Liver (tissue), 9 donors: Measurements from ENCODE around the gene PIMREG. TPM values are rescaled to one million over a fixed set of nuclear protein-coding genes. Genes with fewer than 3 reads are reported as not detected.

Source experiments
- DNase-seq: peaks from one replicate; pipeline ENCODE4 v3.0.0-alpha.2; 2017; ENCODE audit warnings: low spot score
- H3K27ac ChIP-seq, 2 donors: one replicate each; pipeline ENCODE4 v1.7.0; 2013; ENCODE audit warnings: inconsistent platforms in 2 of 2, low read length in 2 of 2, control low read depth in 1 of 2, low read depth in 1 of 2, mild to moderate bottlenecking in 1 of 2
- H3K27me3 ChIP-seq, 4 donors: one replicate each; pipeline versions ENCODE4 v1.6.1 to v1.7.0; 2013; ENCODE audit warnings: low read length in 3 of 4, inconsistent platforms in 1 of 4, mild to moderate bottlenecking in 1 of 4, moderate library complexity in 1 of 4; ENCODE audit not compliant: control insufficient read depth in 4 of 4, insufficient read depth in 4 of 4
- H3K36me3 ChIP-seq, 4 donors: one replicate each; pipeline versions ENCODE4 v1.6.1 to v1.7.0; 2013; ENCODE audit warnings: low read length in 3 of 4, mild to moderate bottlenecking in 3 of 4, low read depth in 1 of 4, moderate library complexity in 1 of 4; ENCODE audit not compliant: control insufficient read depth in 4 of 4, insufficient read depth in 3 of 4
- H3K4me1 ChIP-seq, 4 donors: one replicate each; pipeline versions ENCODE4 v1.6.1 to v1.7.0; 2013; ENCODE audit warnings: low read length in 3 of 4, mild to moderate bottlenecking in 3 of 4, moderate library complexity in 1 of 4; ENCODE audit not compliant: control insufficient read depth in 4 of 4, insufficient read depth in 4 of 4
- H3K4me3 ChIP-seq, 3 donors: one replicate each; pipeline versions ENCODE4 v1.6.1 to v1.7.0; 2013; ENCODE audit warnings: low read length in 3 of 3, control low read depth in 1 of 3, low read depth in 1 of 3, mild to moderate bottlenecking in 1 of 3
- H3K9ac ChIP-seq, 2 donors: one replicate each; pipeline ENCODE4 v1.7.0; 2013; ENCODE audit warnings: low read length in 2 of 2, mild to moderate bottlenecking in 2 of 2, moderate library complexity in 2 of 2, control low read depth in 1 of 2, low read depth in 1 of 2
- H3K9me3 ChIP-seq, 4 donors: one replicate each; pipeline versions ENCODE4 v1.6.1 to v1.7.0; 2013; ENCODE audit warnings: low read length in 3 of 4; ENCODE audit not compliant: control insufficient read depth in 4 of 4
- EGR1 ChIP-seq, 2 donors: IDR thresholded peaks; 2 replicates each; pipeline ENCODE4 v1.6.1; 2016 to 2018; ENCODE audit warnings: antibody characterized with exemption in 2 of 2, low read depth in 2 of 2
- FOXA1 ChIP-seq: IDR thresholded peaks from 2 replicates; pipeline ENCODE4 v1.6.1; 2016; ENCODE audit warnings: antibody characterized with exemption
- FOXA2 ChIP-seq: IDR thresholded peaks from 2 replicates; pipeline ENCODE4 v1.6.1; 2016; ENCODE audit warnings: antibody characterized with exemption
- GABPA ChIP-seq, 2 donors: IDR thresholded peaks in 1 of 2; conservative IDR thresholded peaks in 1 of 2; 2 replicates each; pipeline ENCODE4 v1.6.1; 2016; ENCODE audit warnings: antibody characterized with exemption in 2 of 2, mild to moderate bottlenecking in 1 of 2, moderate library complexity in 1 of 2
- HNF4A ChIP-seq, 2 donors: conservative IDR thresholded peaks; 2 replicates each; pipeline ENCODE4 v1.6.1; 2016; ENCODE audit warnings: antibody characterized with exemption in 2 of 2, mild to moderate bottlenecking in 2 of 2
- HNF4G ChIP-seq: IDR thresholded peaks from 2 replicates; pipeline ENCODE4 v1.6.1; 2016; ENCODE audit warnings: antibody characterized with exemption
- JUND ChIP-seq, 2 donors: IDR thresholded peaks; 2 replicates each; pipeline ENCODE4 v1.6.1; 2016; ENCODE audit warnings: antibody characterized with exemption in 2 of 2
- NR2F2 ChIP-seq: IDR thresholded peaks from 2 replicates; pipeline ENCODE4 v1.6.1; 2016; ENCODE audit warnings: antibody characterized with exemption
- RAD21 ChIP-seq, 2 donors: IDR thresholded peaks; 2 replicates each; pipeline ENCODE4 v1.6.1; 2016; ENCODE audit warnings: antibody characterized with exemption in 2 of 2, mild to moderate bottlenecking in 2 of 2
- RXRA ChIP-seq, 2 donors: IDR thresholded peaks; 2 replicates each; pipeline ENCODE4 v1.6.1; 2017 to 2018; ENCODE audit warnings: antibody characterized with exemption in 2 of 2, mild to moderate bottlenecking in 1 of 2
- SP1 ChIP-seq: IDR thresholded peaks from 2 replicates; pipeline ENCODE4 v1.6.1; 2018; ENCODE audit warnings: antibody characterized with exemption, mild to moderate bottlenecking
- TAF1 ChIP-seq: conservative IDR thresholded peaks from 2 replicates; pipeline ENCODE4 v1.6.1; 2016; ENCODE audit warnings: antibody characterized with exemption, mild to moderate bottlenecking
- YY1 ChIP-seq: IDR thresholded peaks from 2 replicates; pipeline ENCODE4 v1.6.1; 2016; ENCODE audit warnings: antibody characterized with exemption, mild to moderate bottlenecking
- WGBS: extraction: QIAGEN DNeasy Blood & Tissue Kit; methylation state at CpG from one replicate; pipeline ENCODE4 v1.1.7; 2013; 5-methylcytosine and 5-hydroxymethylcytosine counted together
- polyA plus RNA-seq, 2 donors: library from polyadenylated mRNA; stranded (reverse) in 1 of 2; unstranded in 1 of 2; fragments of 200-250 nt in 1 of 2; fragments of >200 nt in 1 of 2; fragmentation: Nextera tagmentation in 1 of 2; extraction: Ambion mirVana in 1 of 2; gene quantifications; one replicate each; pipeline versions ENCODE4 v1.2.1 to v1.2.3, GENCODE V29; 2013 to 2015
- total RNA-seq, 2 donors: library from RNA; depleted of rRNA; stranded (reverse); fragments of >200 nt; gene quantifications; one replicate each; pipeline ENCODE4 v1.2.3, GENCODE V29; 2014
- TF ChIP-seq, protein P1 (sequence below): IDR thresholded peaks from 2 replicates; pipeline ENCODE4 v1.6.1; 2016; ENCODE audit warnings: antibody characterized with exemption
- TF ChIP-seq, protein P2 (sequence below): IDR thresholded peaks from 2 replicates; pipeline ENCODE4 v1.6.1; 2016; ENCODE audit warnings: antibody characterized with exemption
- TF ChIP-seq, protein P3 (sequence below): fragments of 150-350 bp; IDR thresholded peaks from 2 replicates; pipeline ENCODE4 v1.5.1; 2017; ENCODE audit warnings: improper control_type of control experiment, low read depth, low read length; ENCODE audit not compliant: missing input control
- TF ChIP-seq, protein P4 (sequence below): IDR thresholded peaks from 2 replicates; pipeline ENCODE4 v1.6.1; 2016; ENCODE audit warnings: antibody characterized with exemption
- donor health status: healthy.
- donor health status: healthy.
- donor health status: healthy.
- donor health status: healthy.
- donor health status: healthy.

Gene PIMREG
- total and polyA plus RNA-seq, 4 donors = 0.10 to 5.2 (median 0.75) TPM; not detected in 1

DNA sequence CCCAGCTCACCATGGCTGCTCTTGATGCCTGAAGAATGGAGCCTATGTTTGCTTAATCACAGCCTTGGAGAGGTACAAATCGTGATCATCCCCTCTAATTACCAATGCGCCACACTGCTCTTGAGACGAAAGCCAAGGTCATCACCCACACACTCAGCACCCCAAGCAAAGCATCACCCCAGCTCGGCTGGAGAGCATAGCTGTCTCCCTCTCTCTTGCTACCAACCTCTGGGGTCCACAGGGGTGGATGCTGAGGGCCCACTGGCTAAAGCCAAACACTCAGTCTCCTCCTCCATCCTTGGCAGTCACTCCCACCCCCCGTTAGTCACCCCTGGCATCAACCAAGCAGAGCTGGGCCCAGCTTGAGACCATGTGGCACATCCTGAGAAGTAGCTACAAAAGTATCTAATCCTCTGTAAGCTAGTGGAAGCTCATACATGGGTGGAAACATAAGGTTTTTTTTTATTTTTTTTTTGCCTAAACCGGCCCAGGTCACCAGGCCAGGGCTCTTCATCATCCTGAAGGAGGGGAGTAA is 44.8 kb downstream of the PIMREG start:
- no peak for DNase-seq

DNA sequence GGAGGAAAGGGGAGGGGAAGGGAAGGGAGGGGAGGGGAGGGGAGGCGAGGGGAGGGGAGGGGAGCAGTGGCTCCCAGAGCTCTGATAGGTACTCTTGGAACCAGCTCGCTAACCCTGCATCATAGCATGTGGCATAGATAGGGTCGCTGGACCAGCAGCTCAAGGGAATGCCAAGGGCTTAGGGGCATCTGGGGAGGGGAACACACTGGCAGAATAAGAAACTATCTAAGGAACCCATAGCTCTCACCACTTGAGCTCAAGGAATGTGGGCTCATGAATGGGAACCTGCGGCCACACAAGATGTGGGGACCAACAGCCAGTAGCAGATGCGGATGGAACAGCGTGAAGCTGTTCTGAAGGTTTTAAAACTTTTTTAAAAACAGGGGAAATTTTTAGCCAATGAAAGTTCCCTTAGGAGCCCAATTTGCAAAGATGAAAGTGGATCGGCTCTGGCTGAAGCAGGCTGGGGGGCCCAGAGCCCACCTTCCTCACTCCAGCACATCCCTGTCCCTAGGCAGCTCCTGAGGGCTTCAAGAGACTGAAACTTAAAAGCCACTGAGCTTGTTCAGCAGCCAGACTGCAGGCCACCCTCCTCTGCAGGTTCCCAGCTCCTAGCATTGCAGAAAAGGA is 46.9 kb downstream of the PIMREG start:
- no peaks in the 10 kb centered on the region for H3K9me3 ChIP-seq
- H3K4me1 ChIP-seq = peaks cover 0 to 10% (median 0%) of the 10 kb centered on the region in 4 donors
- no peak for DNase-seq
- no peaks in the 10 kb centered on the region for H3K27me3 ChIP-seq
- H3K9ac ChIP-seq = no peak overlapping the region
- H3K4me3 ChIP-seq = no peak overlapping the region
- H3K27ac ChIP-seq = no peak overlapping the region
- 88% methylated on average over 7 of the region's 7 CpGs for WGBS
- no peaks in the 10 kb centered on the region for H3K36me3 ChIP-seq
- TF ChIP-seq FOXA1 (no peak), TAF1 (no peak), GABPA (IDR thresholded peaks at IDR 0.05 in 1 of 2, conservative IDR thresholded peaks at IDR 0.05 in 1 of 2) (no peak), RXRA (IDR thresholded peaks at IDR 0.05) (no peak), JUND (IDR thresholded peaks at IDR 0.05) (no peak), YY1 (no peak), FOXA2 (no peak), NR2F2 (no peak), HNF4G (no peak), EGR1 (IDR thresholded peaks at IDR 0.05; ENCODE audit: low read depth in 2 of 2) (no peak), RAD21 (IDR thresholded peaks at IDR 0.05) (no peak), SP1 (no peak), HNF4A (conservative IDR thresholded peaks at IDR 0.05) (no peak)
- TF ChIP-seq, protein P1, sequence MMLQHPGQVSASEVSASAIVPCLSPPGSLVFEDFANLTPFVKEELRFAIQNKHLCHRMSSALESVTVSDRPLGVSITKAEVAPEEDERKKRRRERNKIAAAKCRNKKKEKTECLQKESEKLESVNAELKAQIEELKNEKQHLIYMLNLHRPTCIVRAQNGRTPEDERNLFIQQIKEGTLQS = no peak
- TF ChIP-seq, protein P2, sequence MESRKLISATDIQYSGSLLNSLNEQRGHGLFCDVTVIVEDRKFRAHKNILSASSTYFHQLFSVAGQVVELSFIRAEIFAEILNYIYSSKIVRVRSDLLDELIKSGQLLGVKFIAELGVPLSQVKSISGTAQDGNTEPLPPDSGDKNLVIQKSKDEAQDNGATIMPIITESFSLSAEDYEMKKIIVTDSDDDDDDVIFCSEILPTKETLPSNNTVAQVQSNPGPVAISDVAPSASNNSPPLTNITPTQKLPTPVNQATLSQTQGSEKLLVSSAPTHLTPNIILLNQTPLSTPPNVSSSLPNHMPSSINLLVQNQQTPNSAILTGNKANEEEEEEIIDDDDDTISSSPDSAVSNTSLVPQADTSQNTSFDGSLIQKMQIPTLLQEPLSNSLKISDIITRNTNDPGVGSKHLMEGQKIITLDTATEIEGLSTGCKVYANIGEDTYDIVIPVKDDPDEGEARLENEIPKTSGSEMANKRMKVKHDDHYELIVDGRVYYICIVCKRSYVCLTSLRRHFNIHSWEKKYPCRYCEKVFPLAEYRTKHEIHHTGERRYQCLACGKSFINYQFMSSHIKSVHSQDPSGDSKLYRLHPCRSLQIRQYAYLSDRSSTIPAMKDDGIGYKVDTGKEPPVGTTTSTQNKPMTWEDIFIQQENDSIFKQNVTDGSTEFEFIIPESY = no peak
- TF ChIP-seq, protein P3, sequence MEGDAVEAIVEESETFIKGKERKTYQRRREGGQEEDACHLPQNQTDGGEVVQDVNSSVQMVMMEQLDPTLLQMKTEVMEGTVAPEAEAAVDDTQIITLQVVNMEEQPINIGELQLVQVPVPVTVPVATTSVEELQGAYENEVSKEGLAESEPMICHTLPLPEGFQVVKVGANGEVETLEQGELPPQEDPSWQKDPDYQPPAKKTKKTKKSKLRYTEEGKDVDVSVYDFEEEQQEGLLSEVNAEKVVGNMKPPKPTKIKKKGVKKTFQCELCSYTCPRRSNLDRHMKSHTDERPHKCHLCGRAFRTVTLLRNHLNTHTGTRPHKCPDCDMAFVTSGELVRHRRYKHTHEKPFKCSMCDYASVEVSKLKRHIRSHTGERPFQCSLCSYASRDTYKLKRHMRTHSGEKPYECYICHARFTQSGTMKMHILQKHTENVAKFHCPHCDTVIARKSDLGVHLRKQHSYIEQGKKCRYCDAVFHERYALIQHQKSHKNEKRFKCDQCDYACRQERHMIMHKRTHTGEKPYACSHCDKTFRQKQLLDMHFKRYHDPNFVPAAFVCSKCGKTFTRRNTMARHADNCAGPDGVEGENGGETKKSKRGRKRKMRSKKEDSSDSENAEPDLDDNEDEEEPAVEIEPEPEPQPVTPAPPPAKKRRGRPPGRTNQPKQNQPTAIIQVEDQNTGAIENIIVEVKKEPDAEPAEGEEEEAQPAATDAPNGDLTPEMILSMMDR = no peak
- TF ChIP-seq, protein P4, sequence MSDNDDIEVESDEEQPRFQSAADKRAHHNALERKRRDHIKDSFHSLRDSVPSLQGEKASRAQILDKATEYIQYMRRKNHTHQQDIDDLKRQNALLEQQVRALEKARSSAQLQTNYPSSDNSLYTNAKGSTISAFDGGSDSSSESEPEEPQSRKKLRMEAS = no peak

More for the DNA sequence above, 44.8 kb downstream of the PIMREG start:
- no peak overlapping the region for H3K9ac ChIP-seq
- H3K4me3 ChIP-seq = no peak overlapping the region
- H3K4me1 ChIP-seq = no peaks in the 10 kb centered on the region
- TF ChIP-seq YY1 (no peak), RAD21 (IDR thresholded peaks at IDR 0.05) (no peak), GABPA (IDR thresholded peaks at IDR 0.05 in 1 of 2, conservative IDR thresholded peaks at IDR 0.05 in 1 of 2) (no peak), FOXA2 (no peak), HNF4G (no peak), SP1 (no peak), FOXA1 (no peak), EGR1 (IDR thresholded peaks at IDR 0.05; ENCODE audit: low read depth in 2 of 2) (no peak)
- TF ChIP-seq, protein P3 = no peak
- TF ChIP-seq, protein P2 = no peak
- TF ChIP-seq, protein P4 = no peak
- TF ChIP-seq, protein P1 = no peak
- H3K27me3 ChIP-seq = no peaks in the 10 kb centered on the region
- no peaks in the 10 kb centered on the region for H3K9me3 ChIP-seq
- H3K27ac ChIP-seq = no peak overlapping the region
- H3K36me3 ChIP-seq = no peaks in the 10 kb centered on the region
- 83% methylated on average over 6 of the region's 6 CpGs for WGBS
